ENCODE measurements around the gene FDPS. TPM values are rescaled to one million over a fixed set of nuclear protein-coding genes. Genes with fewer than 3 reads are reported as not detected.

Gene FDPS
- total and polyA plus RNA-seq, 9 donors, result 50.7 to 423 (median 80.8) TPM

GRCh38 chr1:155261852-155262673 is 46.6 kb upstream of the FDPS start, which contains the start of gene SCAMP3:
SCAMP3 (minus strand) TSS chr1:155262360; CDS start chr1:155262151, 209 bp downstream.
- Histone ChIP-seq H3K4me3 (peak within 1 kb of the TSS; percentile 78), H3K27me3 (no peaks in the 10 kb centered on the region), H3K27ac (peak within 1 kb of the TSS; percentile 16 to 58), H3K9me3 (no peaks in the 10 kb centered on the region), H3K4me1 (ENCODE audit: insufficient read depth) (peaks cover 6% of the 10 kb centered on the region), H3K36me3 (no peaks in the 10 kb centered on the region)
- WGBS, 3 donors, result 0 to 1% (median 0%) methylated on average over 47 of the region's 47 CpGs
- intact Hi-C loops (cut with DNase I), result no loop called here
- peak; percentile 91 to 95 (median 93) for DNase-seq
- TF ChIP-seq CTCF (IDR thresholded peaks at IDR 0.05), result peak in 1 of 3 donors; percentile 37
- TF ChIP-seq EP300 (IDR thresholded peaks at IDR 0.05), result no peak
- TF ChIP-seq POLR2A (IDR thresholded peaks at IDR 0.05), result peak; percentile 45

- H3K4me3 ChIP-seq, result no peak overlapping the region
- no peaks in the 10 kb centered on the region for H3K27me3 ChIP-seq
- H3K36me3 ChIP-seq, result no peaks in the 10 kb centered on the region
- no peaks in the 10 kb centered on the region for H3K9me3 ChIP-seq
- peak overlapping the region in 1 of 2 donors; percentile 54 for H3K27ac ChIP-seq
- peaks cover 6% of the 10 kb centered on the region for H3K4me1 ChIP-seq (ENCODE audit: insufficient read depth)
- intact Hi-C loops (cut with DNase I), result no loop called here
- 76 to 81% (median 78%) methylated on average over 11 of the region's 11 CpGs for WGBS, 3 donors
- TF ChIP-seq EP300 (IDR thresholded peaks at IDR 0.05) (no peak), POLR2A (IDR thresholded peaks at IDR 0.05) (no peak), CTCF (IDR thresholded peaks at IDR 0.05) (no peak)
- no peak for DNase-seq
Observed at GRCh38 chr1:155263067-155263466, 45.6 kb upstream of the FDPS start.

GRCh38 chr1:155266553-155266952 is 42.1 kb upstream of the FDPS start:
- H3K4me1 ChIP-seq (ENCODE audit: insufficient read depth), result peaks cover 2% of the 10 kb centered on the region
- intact Hi-C loops (cut with DNase I), result no loop called here
- no peak overlapping the region for H3K27ac ChIP-seq
- H3K27me3 ChIP-seq, result no peaks in the 10 kb centered on the region
- TF ChIP-seq POLR2A (IDR thresholded peaks at IDR 0.05), result no peak
- no peak for TF ChIP-seq EP300 (IDR thresholded peaks at IDR 0.05)
- no peak for TF ChIP-seq CTCF (IDR thresholded peaks at IDR 0.05)
- H3K4me3 ChIP-seq, result no peak overlapping the region
- no peaks in the 10 kb centered on the region for H3K36me3 ChIP-seq
- 65 to 80% (median 66%) methylated on average over 6 of the region's 6 CpGs for WGBS, 3 donors
- H3K9me3 ChIP-seq, result no peaks in the 10 kb centered on the region
- DNase-seq, result no peak

- Histone ChIP-seq H3K4me1 (ENCODE audit: insufficient read depth) (no peaks in the 10 kb centered on the region), H3K27me3 (no peaks in the 10 kb centered on the region), H3K27ac (no peak overlapping the region), H3K9me3 (no peaks in the 10 kb centered on the region), H3K36me3 (no peaks in the 10 kb centered on the region), H3K4me3 (no peak overlapping the region)
- TF ChIP-seq CTCF (IDR thresholded peaks at IDR 0.05), result no peak
- TF ChIP-seq EP300 (IDR thresholded peaks at IDR 0.05), result no peak
- no peak for TF ChIP-seq POLR2A (IDR thresholded peaks at IDR 0.05)
- WGBS, 3 donors, result 81 to 93% (median 93%) methylated on average over 2 of the region's 2 CpGs
- DNase-seq, result no peak
- intact Hi-C loops (cut with DNase I), result no loop called here
Observed at GRCh38 chr1:155267373-155267772, 41.3 kb upstream of the FDPS start.
